ENCODE data around the gene DNAH14.

DNA sequence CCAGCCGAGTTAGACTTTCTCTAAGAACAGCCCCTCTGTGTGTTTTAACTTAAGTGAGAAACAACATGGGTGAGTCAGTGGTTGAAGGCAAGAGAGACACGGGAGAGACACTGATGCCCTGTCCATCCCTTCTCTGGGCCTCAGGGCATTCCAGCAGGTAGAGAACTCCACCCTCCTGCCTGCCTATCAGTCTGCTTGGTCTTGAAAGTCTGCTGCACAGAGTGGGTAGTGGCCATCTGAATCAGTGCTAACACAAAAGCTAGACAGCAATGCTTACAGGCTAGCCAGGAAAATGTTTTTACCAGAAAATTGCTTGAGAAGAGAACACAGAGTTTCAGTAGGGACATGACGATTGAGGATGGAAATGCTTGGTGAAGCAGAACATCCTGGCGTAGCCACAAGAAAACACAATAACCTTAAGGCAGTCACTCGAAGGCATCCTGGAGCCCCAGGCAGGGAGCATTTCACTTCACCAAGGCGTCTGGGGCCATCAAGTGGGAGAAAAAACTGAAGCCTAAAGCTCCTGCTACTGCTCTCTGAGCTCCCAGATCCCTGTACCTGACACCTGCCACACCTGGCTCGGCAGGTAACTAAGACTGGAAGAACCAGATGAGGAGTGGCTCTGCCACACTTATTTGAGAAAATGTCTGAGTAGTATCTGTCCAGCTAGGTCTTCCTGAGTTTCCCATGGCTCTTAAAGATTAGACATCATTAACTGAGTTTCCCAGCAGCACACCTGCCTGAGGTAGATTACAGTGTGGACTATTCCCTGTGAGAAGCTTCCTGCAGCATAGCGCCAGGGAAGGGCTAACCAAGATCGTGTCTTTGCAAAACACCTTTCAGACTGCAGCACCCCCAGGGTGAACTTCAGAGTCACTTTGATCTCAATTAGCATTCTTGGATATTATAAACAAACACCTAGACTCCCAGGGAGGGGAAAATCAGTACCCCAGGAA lies 516.4 kb downstream of the DNAH14 start:
- TF ChIP-seq MXI1 (conservative IDR thresholded peaks at IDR 0.05; ENCODE audit: poor library complexity, severe bottlenecking) (no peak), CTCF (IDR thresholded peaks at IDR 0.05; ENCODE audit: poor library complexity, severe bottlenecking) (no peak), EP300 (conservative IDR thresholded peaks at IDR 0.05; ENCODE audit: poor library complexity, severe bottlenecking) (no peak)
